G401.6 (cell line): ENCODE measurements around the gene CWC22.
"Not testable (repeated sequence)": the region's sequence is repeated elsewhere in the genome, so short reads cannot be mapped to it uniquely, and the experiment has no call there.

Source experiments
- FAIRE-seq: peaks from 2 replicates; lab custom pipeline; 2012; peaks lifted over from hg19 to GRCh38; lab: Jason Lieb, UNC

Gene CWC22

GRCh38 chr2:180003073-180003472, 4.0 kb downstream of the CWC22 start:
- FAIRE-seq, result no peak

GRCh38 chr2:180002198-180002770, 4.8 kb downstream of the CWC22 start:
- FAIRE-seq, result no peak

DNA sequence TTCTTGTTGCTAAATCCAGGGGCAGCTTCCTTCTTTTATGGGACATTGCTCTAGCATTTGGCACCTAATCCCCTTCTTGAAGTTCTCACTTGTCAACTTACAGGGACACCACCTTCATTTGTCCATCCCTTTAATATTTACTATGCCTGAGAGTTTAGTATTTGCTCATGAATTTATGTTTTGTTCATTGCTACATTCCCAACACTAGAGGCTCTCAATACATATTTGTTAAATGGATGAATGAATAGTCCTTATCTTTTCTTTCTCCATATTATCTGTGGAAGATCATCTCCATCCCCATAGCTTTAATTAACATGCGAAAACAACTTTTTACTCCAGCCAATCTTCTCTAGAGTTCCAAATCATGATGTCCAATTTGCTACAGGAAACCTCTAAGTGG, 5.4 kb downstream of the CWC22 start:
- FAIRE-seq, result no peak

GRCh38 chr2:180000434-180000833, 6.7 kb downstream of the CWC22 start:
- FAIRE-seq, result no peak

DNA sequence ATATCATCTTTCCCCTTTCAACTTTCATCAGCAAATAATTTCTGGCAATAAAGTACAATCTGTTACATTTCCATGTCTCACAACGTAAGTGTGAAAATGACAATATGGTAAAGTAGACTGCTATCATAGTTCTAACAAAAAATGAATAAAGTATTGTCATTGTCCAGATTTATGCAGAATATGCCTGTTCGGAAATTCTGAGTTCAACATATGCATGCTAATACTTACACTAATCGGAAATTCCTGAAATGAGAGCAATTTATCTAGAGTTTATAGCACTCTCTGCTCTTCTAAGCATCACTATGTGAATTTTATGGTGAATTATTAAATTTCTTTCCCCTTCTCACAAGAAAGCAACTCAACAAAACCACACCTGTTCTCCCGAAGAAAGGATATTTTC, 8.1 kb downstream of the CWC22 start:
- no peak for FAIRE-seq

GRCh38 chr2:179995741-179996515, 11.2 kb downstream of the CWC22 start:
- no peak for FAIRE-seq

DNA sequence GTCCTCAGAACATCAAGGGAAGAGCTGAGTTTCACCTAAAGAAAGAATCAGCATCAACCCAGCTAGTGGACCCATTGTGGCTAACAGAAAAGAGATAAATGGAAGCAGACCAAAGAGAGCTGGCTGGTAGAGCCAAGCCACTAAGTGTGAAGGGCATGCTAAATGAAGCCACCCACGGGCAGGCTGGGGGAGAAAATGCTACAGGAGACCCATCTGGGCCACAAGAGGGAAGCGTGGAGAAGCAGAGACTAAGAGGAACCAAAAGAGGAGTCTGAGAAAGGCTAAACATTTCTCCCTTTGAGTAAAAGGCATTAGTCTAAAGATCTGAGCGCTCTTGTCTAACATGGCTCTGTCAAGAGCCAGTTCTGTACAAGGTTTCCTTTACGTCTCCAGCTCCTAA, 15.8 kb downstream of the CWC22 start:
- FAIRE-seq, result no peak

DNA sequence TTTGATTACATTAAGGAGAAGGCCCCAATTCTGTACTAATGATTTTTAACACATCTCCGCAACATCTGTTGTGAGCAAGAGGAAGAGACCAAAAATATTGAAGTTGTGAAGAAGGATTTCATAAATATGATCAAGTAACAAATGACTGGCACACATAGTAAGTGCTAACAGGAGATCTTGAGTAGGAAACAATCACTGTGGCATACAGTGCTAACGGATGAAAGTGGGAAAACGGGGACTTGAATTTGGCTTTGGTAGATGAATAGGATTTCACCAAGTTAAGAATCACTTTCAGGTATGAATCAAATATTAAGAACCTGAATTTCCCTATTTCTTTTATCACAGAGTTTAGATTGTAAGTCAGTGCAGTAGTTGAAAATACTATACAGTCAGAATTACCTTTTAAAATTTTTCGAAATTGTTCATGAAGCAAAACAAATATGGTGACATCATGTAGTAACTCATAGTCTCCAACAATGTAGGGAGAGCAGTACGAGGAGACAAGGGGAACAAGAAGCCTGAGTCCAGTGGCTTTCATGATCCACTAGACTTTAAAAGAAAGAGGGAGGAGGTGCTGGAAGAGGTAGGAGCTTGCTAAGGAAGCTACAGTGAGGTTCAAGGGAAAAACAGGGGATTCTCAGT, 16.3 kb downstream of the CWC22 start:
- no peak for FAIRE-seq

- FAIRE-seq, result no peak
These were observed 19.2 kb downstream of the CWC22 start for GRCh38 chr2:179987916-179988315.

- no peak for FAIRE-seq
These were observed 21.8 kb downstream of the CWC22 start for GRCh38 chr2:179985163-179985820.

GRCh38 chr2:179983250-179983932, 23.7 kb downstream of the CWC22 start:
- no peak for FAIRE-seq

DNA sequence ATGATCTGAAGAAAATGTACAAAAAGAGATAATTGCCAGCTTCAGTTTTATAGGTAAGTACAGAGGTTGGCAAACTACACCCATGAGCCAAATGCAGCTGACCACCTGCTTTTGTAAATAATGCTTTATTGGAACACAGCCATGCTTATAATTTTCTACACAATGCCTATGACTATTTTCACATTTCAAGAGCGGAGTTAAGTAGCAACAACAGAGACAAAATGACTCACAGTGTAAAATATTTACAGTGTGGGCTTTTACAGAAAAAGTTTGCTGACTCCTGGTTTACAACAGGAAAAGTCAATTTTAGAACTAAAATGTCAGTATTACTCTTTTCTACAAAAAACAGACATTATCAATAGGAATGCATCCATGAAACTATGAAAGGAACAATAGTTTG, 26.0 kb downstream of the CWC22 start:
- no peak for FAIRE-seq

- no peak for FAIRE-seq
These were observed 32.3 kb downstream of the CWC22 start for GRCh38 chr2:179974761-179975160.

GRCh38 chr2:179966778-179967394, 40.2 kb downstream of the CWC22 start:
- FAIRE-seq, result no peak

GRCh38 chr2:179965291-179966258, 41.5 kb downstream of the CWC22 start:
- FAIRE-seq, result no peak

GRCh38 chr2:179963626-179964025, 43.5 kb downstream of the CWC22 start:
- FAIRE-seq, result no peak

DNA sequence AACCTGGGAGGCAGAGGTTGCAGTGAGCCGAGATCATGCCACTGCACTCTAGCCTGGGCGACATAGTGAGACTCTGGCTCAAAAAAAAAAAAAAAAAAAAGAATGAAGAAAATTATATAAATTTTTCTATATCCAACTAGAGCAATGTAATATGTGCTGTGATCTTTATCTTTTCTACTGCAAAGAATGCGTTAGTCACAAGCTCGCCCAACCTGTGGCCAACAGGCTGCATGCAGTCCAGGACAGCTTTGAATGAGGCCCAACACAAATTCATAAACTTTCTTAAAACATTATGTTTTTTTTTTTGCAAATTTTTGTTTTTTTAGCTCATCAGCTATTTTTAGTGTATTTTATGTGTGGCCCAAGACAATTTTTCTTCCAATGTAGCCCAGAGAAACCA, 48.8 kb downstream of the CWC22 start:
- not testable (repeated sequence) for FAIRE-seq

DNA sequence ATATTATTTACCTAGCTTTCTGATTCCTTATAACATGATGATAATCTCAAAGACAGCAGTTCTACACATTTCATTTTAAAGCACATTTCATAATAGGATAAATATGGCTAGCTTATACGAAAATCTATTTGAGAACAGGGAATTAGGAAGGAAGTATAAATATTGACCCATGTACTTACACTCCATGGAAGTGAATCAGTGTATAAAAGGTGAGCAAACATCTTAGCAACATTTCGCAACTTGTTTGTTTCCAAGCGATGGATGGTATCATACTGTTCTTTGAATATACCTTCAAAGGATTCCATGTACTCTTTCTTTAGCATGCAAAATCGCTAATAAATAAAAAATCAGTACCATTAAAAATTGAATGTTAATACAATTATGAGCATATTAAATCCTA, 53.1 kb downstream of the CWC22 start:
- FAIRE-seq, result no peak

DNA sequence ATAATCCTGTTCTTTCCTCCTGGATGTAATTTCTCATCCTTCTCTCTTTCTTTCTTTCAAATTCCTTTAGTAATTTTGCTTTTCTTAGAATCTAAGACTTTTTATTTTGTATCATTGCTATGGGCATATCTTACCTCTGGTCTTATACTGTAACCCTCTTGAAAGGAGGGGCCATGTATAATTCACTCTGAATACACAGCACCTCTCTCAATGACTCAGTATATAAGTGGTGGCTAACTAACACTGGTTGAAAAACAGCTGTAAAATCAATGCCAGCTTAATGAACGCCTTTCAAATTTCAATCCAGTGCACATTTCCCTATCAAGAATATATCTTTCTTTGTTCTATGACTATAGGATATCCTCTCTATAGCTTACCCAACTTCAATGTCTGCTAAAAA, 53.7 kb downstream of the CWC22 start:
- no peak for FAIRE-seq

DNA sequence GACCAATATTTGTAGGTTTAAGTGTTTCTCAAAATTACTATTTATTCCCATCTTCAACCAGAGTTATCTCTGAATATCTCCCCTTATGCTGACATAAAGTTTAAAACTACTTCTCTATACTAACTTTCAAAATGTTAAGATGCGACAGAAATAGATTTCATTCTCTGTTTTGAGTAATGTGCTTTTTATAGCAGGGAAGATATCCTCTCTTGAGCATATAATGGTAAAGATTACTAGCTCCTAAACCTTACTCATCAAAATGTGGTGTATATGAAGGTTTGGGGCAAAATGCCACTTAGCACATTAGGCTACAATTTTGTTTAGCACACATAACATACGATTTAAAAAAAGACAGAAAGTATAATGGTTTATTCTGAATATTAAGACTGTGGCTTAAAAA, 54.4 kb downstream of the CWC22 start:
- no peak for FAIRE-seq

DNA sequence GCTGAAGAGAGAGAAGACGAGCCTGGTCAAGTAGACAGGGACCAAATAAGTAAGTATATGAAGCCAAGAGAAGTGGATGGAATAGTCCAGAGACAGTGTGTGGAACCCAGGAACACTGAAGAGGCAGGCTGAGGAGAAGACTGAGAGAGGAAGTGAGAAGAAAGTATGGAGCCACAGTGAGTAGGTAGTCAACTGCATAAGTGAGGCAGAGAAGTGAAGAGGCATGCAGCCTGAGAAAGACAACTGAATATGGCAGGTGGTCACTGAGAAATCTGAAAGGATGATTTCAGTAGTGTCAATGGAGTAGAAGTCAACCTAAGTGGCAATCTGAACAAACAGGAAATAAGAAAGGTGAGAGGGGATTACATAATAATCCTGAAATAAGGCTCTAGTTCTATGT, 55.4 kb downstream of the CWC22 start:
- no peak for FAIRE-seq
